ENCODE measurements around the gene SENP6.
"Not testable (repeated sequence)": the region's sequence is repeated elsewhere in the genome, so short reads cannot be mapped to it uniquely, and the experiment has no call there.

SENP6 gene

DNA sequence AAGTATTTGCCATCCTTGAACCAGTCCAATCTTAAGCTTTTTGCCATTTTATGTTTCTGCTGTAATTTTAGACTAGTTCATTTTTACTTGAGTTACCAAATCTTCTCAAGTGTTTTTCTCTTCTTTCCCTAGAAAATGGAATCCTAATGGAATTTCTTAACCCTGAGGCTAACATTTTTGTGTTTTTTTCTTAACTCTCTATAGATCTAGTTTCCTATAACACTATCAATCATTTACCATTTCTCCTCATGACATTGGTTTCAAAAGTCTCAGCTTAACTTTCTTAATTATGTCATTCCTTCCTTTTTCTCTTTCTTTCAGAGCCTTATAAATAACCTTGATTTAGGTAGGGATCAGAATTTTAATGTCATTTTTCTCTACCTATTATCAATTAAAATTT, 54.8 kb downstream of the SENP6 start:
- DNase-seq (ENCODE audit: low read depth in 2 of 2), result no peak

DNA sequence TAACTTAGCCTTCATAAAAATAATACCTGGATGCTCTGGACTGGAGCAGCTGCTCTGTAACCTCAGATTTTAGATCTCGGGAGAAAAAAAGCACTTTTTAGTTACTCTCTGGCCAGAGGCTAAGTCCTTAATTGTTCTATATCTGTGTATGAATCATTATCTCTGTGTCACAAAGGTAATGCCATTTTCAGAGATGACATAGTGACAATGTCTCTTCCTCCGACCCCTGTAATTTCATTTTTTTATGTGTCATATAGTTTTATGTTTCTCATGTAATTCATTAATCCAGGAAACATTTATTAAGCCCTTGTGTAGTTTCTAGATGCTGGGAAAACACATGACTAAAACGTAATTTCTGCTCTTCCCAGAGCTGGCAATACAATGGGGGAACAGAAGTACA, 55.6 kb downstream of the SENP6 start:
- no peak for DNase-seq (ENCODE audit: low read depth in 2 of 2)

DNA sequence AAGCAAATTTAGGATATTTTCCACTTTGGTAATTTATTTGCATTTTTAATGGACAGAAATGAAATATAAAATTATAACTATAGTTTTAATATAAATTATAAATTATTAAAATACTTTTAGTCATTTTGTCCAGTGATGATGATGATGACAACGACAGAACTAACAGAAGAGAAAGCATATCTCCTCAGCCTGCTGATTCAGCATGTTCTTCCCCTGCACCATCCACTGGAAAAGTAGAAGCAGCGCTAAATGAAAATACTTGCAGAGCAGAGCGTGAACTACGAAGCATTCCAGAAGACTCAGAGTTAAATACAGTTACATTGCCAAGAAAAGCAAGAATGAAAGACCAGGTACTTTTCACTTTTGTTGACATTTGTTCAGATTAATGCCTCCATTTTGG, 64.9 kb downstream of the SENP6 start:
- no peak for DNase-seq (ENCODE audit: low read depth in 2 of 2)

GRCh38 chr6:75673884-75674283, 72.2 kb downstream of the SENP6 start:
- no peak for DNase-seq (ENCODE audit: low read depth in 2 of 2)

DNA sequence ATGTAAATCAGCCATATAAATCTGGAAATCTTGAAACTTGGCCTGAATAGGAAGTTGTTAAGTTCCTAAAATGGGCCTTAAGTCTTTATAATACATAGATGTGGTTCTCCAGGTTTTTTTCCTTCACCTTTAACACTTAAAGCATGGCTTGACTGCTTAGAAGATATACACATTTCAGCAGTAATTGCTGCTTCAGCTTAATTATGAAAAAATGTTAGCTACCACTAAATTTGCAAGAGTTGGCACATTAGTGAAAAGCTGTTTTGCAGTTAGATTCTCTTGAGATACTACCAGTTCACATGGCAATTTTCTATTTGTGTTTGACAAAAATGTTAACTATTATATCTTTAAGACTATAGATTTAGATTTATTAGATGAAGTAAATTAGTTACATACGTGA, 74.7 kb downstream of the SENP6 start:
- no peak for DNase-seq (ENCODE audit: low read depth in 2 of 2)

- not testable (repeated sequence) for DNase-seq (ENCODE audit: low read depth in 2 of 2)
Measured at GRCh38 chr6:75682548-75682947, 80.9 kb downstream of the SENP6 start.

- DNase-seq (ENCODE audit: low read depth in 2 of 2), result not testable (repeated sequence)
Measured at GRCh38 chr6:75683005-75683404, 81.3 kb downstream of the SENP6 start.

DNA sequence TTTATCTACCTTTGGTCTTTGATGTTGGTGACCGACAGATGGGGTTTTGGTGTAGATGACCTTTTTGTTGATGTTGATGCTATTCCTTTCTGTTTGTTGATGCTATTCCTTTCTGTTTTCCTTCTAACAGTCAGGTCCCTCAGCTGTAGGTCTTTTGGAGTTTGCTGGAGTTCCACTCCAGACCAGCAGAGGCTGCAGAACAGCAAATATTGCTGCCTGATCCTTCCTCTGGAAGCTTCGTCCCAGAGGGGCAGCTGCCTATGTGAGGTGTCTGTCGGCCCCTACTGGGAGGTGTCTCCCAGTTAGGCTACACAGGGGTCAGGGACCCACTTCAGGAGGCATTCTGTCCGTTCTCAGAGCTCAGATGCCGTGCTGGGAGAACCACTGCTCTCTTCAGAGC, 85.9 kb downstream of the SENP6 start:
- DNase-seq (ENCODE audit: low read depth in 2 of 2), result not testable (repeated sequence)

- DNase-seq (ENCODE audit: low read depth in 2 of 2), result not testable (repeated sequence)
Measured at GRCh38 chr6:75687937-75688336, 86.3 kb downstream of the SENP6 start.

- no peak for DNase-seq (ENCODE audit: low read depth in 2 of 2)
Measured at GRCh38 chr6:75689576-75689975, 87.9 kb downstream of the SENP6 start.

- DNase-seq (ENCODE audit: low read depth in 2 of 2), result no peak
Measured at GRCh38 chr6:75691012-75691411, 89.3 kb downstream of the SENP6 start.

GRCh38 chr6:75693534-75693933, 91.9 kb downstream of the SENP6 start:
- DNase-seq (ENCODE audit: low read depth in 2 of 2), result no peak

DNA sequence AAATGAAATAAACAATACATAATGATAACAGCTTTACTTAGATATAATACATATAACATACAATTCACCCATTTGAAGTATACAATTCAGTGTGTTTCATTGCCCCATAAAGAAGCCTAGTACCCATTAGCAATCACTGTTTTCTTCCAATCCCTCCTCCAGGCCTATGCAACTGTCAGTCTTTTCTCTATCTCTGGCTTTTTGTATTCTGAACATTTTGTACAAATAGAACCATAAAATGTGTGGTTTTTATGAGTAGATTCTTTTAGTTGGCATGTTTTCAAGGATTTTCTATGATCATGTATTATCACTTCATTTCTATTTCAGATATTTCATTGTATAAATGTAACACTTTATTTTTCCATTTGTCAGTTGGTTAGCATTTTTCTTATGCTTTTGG, 92.7 kb downstream of the SENP6 start:
- DNase-seq (ENCODE audit: low read depth in 2 of 2), result no peak

DNA sequence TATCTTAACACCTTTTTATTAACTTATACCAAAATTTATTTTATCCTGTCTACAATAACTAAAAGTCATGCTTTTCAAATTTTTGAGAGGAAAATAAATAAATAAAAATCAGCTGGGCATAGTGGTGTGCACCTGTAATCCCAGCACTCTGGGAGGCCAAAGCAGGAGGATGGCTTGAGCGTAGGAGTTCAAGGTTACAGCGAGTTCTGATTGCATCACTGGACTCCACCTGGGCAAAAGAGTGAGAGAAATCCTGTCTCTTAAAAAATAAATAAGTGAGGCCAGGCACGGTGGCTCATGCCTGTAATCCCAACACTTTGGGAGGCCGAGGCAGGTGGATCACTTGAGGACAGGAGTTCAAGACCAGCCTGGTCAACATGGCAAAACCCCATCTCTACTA, 106.7 kb downstream of the SENP6 start:
- DNase-seq (ENCODE audit: low read depth in 2 of 2), result not testable (repeated sequence)

DNA sequence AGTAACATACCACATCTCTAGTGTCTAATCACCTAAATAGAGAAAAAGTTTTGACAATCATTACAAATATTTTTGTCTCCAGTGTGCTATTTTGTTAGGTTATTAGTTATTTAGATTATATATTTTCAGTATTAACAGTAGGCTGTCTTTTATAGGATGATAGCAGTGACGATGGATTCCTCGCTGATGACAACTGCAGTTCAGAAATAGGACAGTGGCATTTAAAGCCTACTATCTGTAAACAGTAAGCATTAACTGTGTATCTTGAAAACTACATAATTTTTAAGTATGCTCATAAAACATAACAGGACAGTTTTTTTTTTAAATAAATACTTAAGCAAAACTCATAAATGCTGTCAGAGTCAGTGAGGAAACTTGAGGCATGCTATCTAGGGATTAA, 109.5 kb downstream of the SENP6 start:
- no peak for DNase-seq (ENCODE audit: low read depth in 2 of 2)

DNA sequence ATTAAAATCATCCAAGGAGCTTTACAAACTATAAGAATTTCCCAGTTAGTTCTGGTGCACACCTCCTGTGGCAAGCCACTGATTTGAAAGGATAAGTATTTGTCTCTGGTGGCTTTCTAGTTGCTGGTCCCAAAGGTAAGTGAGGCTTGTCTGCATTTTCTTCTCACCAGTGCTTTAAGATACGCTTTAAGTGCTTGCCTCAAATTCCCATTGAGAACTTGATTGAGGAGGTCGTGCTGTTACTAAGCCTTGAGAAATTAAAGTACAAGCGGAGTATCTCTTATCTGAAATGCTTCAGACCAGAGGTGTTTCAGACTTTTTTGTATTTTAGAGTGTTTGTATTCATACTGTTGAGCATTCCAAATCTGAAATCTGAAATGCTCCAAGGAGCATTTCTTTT, 117.5 kb downstream of the SENP6 start:
- no peak for DNase-seq (ENCODE audit: low read depth in 2 of 2)

DNA sequence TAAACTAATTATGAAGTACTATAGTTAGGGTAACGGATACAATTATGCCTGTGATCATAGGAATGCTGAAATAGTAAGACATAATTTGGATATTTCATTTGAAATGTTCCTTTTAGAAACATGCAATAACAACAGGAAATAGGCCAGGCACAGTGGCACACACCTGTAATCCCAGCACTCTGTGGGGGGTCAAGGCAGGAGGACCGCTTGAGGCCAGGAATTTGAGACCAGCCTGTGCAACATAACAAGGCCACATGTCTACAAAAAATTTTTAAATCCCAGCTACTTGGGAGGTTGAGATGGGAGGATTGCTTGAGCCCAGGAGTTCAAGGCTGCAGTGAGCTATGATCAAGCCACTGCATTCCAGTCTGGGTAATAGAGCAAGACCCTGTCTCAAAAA, 121.7 kb downstream of the SENP6 start:
- DNase-seq (ENCODE audit: low read depth in 2 of 2), result no peak

- no peak for DNase-seq (ENCODE audit: low read depth in 2 of 2)
Measured at GRCh38 chr6:75727206-75727605, 125.5 kb downstream of the SENP6 start.

DNA sequence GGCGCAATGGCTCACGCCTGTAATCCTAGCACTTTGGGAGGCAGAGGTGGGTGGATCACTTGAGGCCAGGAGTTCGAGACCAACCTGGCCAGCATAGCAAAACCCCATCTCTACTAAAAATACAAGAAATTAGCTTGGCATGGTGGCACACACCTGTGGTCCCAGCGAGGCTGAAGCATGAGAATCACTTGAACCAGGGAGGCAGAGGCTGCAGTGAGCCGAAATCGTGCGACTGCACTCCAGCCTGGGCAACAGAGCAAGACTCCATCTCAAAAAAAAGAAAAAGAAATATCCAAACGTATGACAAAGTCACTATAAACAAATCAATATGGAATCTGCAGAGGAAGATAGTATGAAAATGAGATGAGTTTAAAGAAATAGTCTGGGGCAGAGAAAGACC, 129.3 kb downstream of the SENP6 start:
- not testable (repeated sequence) for DNase-seq (ENCODE audit: low read depth in 2 of 2)

GRCh38 chr6:75735491-75736186, 134.0 kb downstream of the SENP6 start:
- no peak for DNase-seq (ENCODE audit: low read depth in 2 of 2)

DNA sequence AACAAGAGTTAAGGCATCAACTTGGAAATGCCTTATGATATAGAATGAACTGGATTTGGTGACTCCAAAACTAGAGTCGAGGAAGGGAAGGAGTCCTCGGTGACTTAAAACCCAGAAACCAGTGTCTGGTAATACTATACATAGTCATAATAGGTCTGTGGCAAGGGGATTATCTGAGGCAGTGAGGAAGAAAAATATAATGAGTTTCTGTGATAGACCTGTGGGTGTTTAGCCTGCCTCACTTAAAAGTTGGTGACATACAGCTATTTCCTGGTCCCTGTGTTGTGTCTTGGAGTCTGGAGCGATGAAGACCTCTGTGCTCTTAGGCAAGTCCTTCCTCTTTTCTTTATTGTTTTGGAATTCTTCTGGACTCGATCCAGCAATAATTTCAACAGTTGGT, 142.3 kb downstream of the SENP6 start:
- no peak for DNase-seq (ENCODE audit: low read depth in 2 of 2)

- no peak for DNase-seq (ENCODE audit: low read depth in 2 of 2)
Measured at GRCh38 chr6:75745404-75745803, 143.7 kb downstream of the SENP6 start.

GRCh38 chr6:75746221-75746620, 144.5 kb downstream of the SENP6 start:
- DNase-seq (ENCODE audit: low read depth in 2 of 2), result no peak

Data from stimulated activated CD4-positive, alpha-beta T cell treated with anti-CD3 and anti-CD28 coated beads, Interleukin-1b, Interleukin-23, amount 100 ng/mL, for 4 hours (primary cell).